Mesenchymal stem cell (in vitro differentiated cells and primary cell): ENCODE results near the gene OGFOD3.

Experiments used
- DNase-seq: peaks from one replicate; pipeline ENCODE4 v3.0.0-alpha.2; 2013
- H2AFZ ChIP-seq: one replicate; pipeline ENCODE4 v1.6.1; 2013; ENCODE audit warnings: low read depth, mild to moderate bottlenecking, control low read depth, inconsistent platforms, low read length, moderate library complexity
- H2AK5ac ChIP-seq: 2 replicates; pipeline ENCODE4 v1.6.1; 2013; ENCODE audit warnings: low read length, moderate library complexity, mild to moderate bottlenecking, inconsistent platforms; ENCODE audit not compliant: severe bottlenecking
- H2BK120ac ChIP-seq: one replicate; pipeline ENCODE4 v1.6.1; 2013; ENCODE audit warnings: low read depth, mild to moderate bottlenecking, inconsistent platforms, low read length, moderate library complexity
- H2BK12ac ChIP-seq, 2 experiments: one replicate each; pipeline ENCODE4 v1.6.1; 2013; ENCODE audit warnings: inconsistent platforms in 2 of 2, low read length in 2 of 2, mild to moderate bottlenecking in 2 of 2, moderate library complexity in 2 of 2, control low read depth in 1 of 2
- H2BK15ac ChIP-seq: one replicate; pipeline ENCODE4 v1.6.1; 2013; ENCODE audit warnings: mild to moderate bottlenecking, low read depth, inconsistent platforms; ENCODE audit not compliant: poor library complexity, severe bottlenecking
- H2BK5ac ChIP-seq: 2 replicates; pipeline ENCODE4 v1.6.1; 2013; ENCODE audit warnings: low read depth, mild to moderate bottlenecking, low read length, control low read depth, inconsistent platforms; ENCODE audit not compliant: poor library complexity, severe bottlenecking
- H3K14ac ChIP-seq, 2 experiments: one replicate each; pipeline ENCODE4 v1.6.1; 2013; ENCODE audit warnings: inconsistent platforms in 2 of 2, low read length in 2 of 2, control low read depth in 1 of 2, mild to moderate bottlenecking in 1 of 2, moderate library complexity in 1 of 2
- H3K18ac ChIP-seq, 2 experiments: one replicate each; pipeline ENCODE4 v1.6.1; 2013; ENCODE audit warnings: inconsistent platforms in 2 of 2, low read length in 2 of 2, control low read depth in 1 of 2, low read depth in 1 of 2, mild to moderate bottlenecking in 1 of 2
- H3K23ac ChIP-seq, 2 experiments: one replicate each; pipeline ENCODE4 v1.6.1; 2013; ENCODE audit warnings: inconsistent platforms in 2 of 2, low read length in 2 of 2, mild to moderate bottlenecking in 2 of 2, moderate library complexity in 2 of 2, control low read depth in 1 of 2
- H3K27ac ChIP-seq: 2 replicates; pipeline ENCODE4 v1.5.1; 2013; ENCODE audit warnings: mild to moderate bottlenecking, moderate library complexity, low read length, control low read depth, inconsistent platforms; ENCODE audit not compliant: poor library complexity, severe bottlenecking
- H3K27me3 ChIP-seq, 2 experiments: 2 replicates each; pipeline versions ENCODE4 v1.6.1 to v1.7.0; 2013; ENCODE audit warnings: low read length in 2 of 2, mild to moderate bottlenecking in 2 of 2, moderate library complexity in 2 of 2, control low read depth in 1 of 2, inconsistent platforms in 1 of 2; ENCODE audit not compliant: control insufficient read depth in 1 of 2, insufficient read depth in 1 of 2
- H3K36me3 ChIP-seq, 2 experiments: 2 replicates each; pipeline versions ENCODE4 v1.6.1 to v1.7.0; 2013; ENCODE audit warnings: low read length in 2 of 2, control low read depth in 1 of 2, inconsistent platforms in 1 of 2, low read depth in 1 of 2, mild to moderate bottlenecking in 1 of 2; ENCODE audit not compliant: insufficient read depth in 2 of 2, control insufficient read depth in 1 of 2
- H3K4ac ChIP-seq, 2 experiments: one replicate each; pipeline ENCODE4 v1.6.1; 2013; ENCODE audit warnings: inconsistent platforms in 2 of 2, low read length in 2 of 2, mild to moderate bottlenecking in 2 of 2, moderate library complexity in 2 of 2, control low read depth in 1 of 2, low read depth in 1 of 2
- H3K4me1 ChIP-seq: 2 replicates; pipeline ENCODE4 v1.6.1; 2013; ENCODE audit warnings: low read depth, low read length, control low read depth; ENCODE audit not compliant: control insufficient read depth, insufficient read depth
- H3K4me2 ChIP-seq: 2 replicates; pipeline ENCODE4 v1.6.1; 2013; ENCODE audit warnings: low read length, mild to moderate bottlenecking, inconsistent platforms; ENCODE audit not compliant: poor library complexity, severe bottlenecking
- H3K4me3 ChIP-seq, 2 experiments: 2 replicates each; pipeline versions ENCODE4 v1.5.1 to v1.7.0; 2013; ENCODE audit warnings: low read length in 2 of 2, mild to moderate bottlenecking in 2 of 2, control low read depth in 1 of 2, low read depth in 1 of 2; ENCODE audit not compliant: insufficient read depth in 1 of 2
- H3K79me1 ChIP-seq: replicated peaks from 2 replicates; pipeline ENCODE4 v1.6.1; 2013; ENCODE audit warnings: mild to moderate bottlenecking, control low read depth, low read length, inconsistent platforms; ENCODE audit not compliant: poor library complexity, severe bottlenecking
- H3K9ac ChIP-seq: 2 replicates; pipeline ENCODE4 v1.7.0; 2013; ENCODE audit warnings: mild to moderate bottlenecking, low read length, moderate library complexity
- H3K9me3 ChIP-seq: 2 replicates; pipeline ENCODE4 v1.7.0; 2013; ENCODE audit warnings: mild to moderate bottlenecking, low read length; ENCODE audit not compliant: control insufficient read depth
- H4K8ac ChIP-seq: one replicate; pipeline ENCODE4 v1.6.1; 2013; ENCODE audit warnings: inconsistent platforms, mild to moderate bottlenecking, low read length, moderate library complexity
- H4K91ac ChIP-seq: one replicate; pipeline ENCODE4 v1.6.1; 2013; ENCODE audit warnings: mild to moderate bottlenecking, low read length, inconsistent platforms
- WGBS: methylation state at CpG from one replicate; pipeline ENCODE4 v1.1.7; 2013; ENCODE audit warnings: mixed read lengths; 5-methylcytosine and 5-hydroxymethylcytosine counted together

Gene OGFOD3

DNA sequence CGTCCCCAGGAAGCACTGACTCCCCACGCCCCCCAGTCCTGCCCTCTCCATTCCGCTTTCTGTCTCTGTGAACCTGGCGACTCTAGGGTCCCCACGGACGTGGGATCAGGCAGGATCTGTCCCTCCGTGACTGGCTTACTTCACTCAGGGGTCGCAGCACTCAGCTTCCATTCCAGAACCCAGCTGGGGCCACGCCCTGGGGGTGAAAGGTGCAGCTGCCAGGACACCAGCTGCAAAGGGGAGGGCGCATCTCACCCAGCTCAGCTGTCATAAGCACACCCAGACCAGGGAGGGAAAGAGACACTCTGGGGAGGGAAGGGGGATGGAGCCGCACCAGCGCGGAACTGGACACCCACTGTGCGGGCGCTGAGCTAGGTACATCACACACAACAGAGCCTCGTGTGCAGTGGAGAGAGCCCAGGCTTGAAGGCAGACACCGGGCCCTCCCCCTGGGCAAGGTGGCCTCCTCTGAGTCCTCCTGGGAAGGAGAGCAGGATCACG, 18.7 kb downstream of the OGFOD3 start:
- peak overlapping the region; percentile 78 for H3K27ac ChIP-seq
- DNase-seq, result no peak
- H2BK5ac ChIP-seq, result no peak overlapping the region
- H4K8ac ChIP-seq, result no peak overlapping the region
- H3K36me3 ChIP-seq, result peaks cover 22 to 28% of the 10 kb centered on the region in 2 experiments
- no peak overlapping the region for H2AFZ ChIP-seq
- no peaks in the 10 kb centered on the region for H3K9me3 ChIP-seq
- H3K4me2 ChIP-seq, result no peak overlapping the region
- H3K23ac ChIP-seq, result no peak overlapping the region
- H3K4ac ChIP-seq, result no peak overlapping the region
- 79% methylated on average over 18 of the region's 18 CpGs for WGBS
- peak overlapping the region; percentile 65 for H3K9ac ChIP-seq
- no peak overlapping the region for H2BK12ac ChIP-seq
- no peak overlapping the region for H2BK15ac ChIP-seq
- peak overlapping the region in 1 of 2 experiments; percentile 56 for H3K4me3 ChIP-seq
- no peaks in the 10 kb centered on the region for H3K79me1 ChIP-seq
- H3K14ac ChIP-seq, result no peak overlapping the region
- H2AK5ac ChIP-seq, result peak overlapping the region; percentile 84
- no peak overlapping the region for H4K91ac ChIP-seq
- no peaks in the 10 kb centered on the region for H3K27me3 ChIP-seq
- H2BK120ac ChIP-seq, result no peak overlapping the region
- H3K18ac ChIP-seq, result no peak overlapping the region
- H3K4me1 ChIP-seq, result peaks cover 51% of the 10 kb centered on the region

- Histone ChIP-seq H3K23ac (no peak overlapping the region), H3K9ac (peak overlapping the region; percentile 65), H3K27ac (peak overlapping the region; percentile 78), H3K79me1 (no peaks in the 10 kb centered on the region), H3K4ac (no peak overlapping the region), H2BK12ac (no peak overlapping the region), H2BK120ac (no peak overlapping the region), H4K8ac (no peak overlapping the region), H2BK5ac (no peak overlapping the region), H2BK15ac (no peak overlapping the region), H3K27me3 (no peaks in the 10 kb centered on the region), H4K91ac (no peak overlapping the region), H3K9me3 (no peaks in the 10 kb centered on the region), H3K4me1 (peaks cover 52% of the 10 kb centered on the region), H3K4me2 (no peak overlapping the region), H3K14ac (no peak overlapping the region), H3K18ac (no peak overlapping the region), H2AFZ (no peak overlapping the region), H2AK5ac (no peak overlapping the region), H3K36me3 (peaks cover 17 to 25% of the 10 kb centered on the region in 2 experiments), H3K4me3 (no peak overlapping the region)
- no peak for DNase-seq
- 89% methylated on average over 13 of the region's 13 CpGs for WGBS
Measured at GRCh38 chr17:82399041-82399441, 19.3 kb downstream of the OGFOD3 start.

- Histone ChIP-seq H3K18ac (no peak overlapping the region), H3K9ac (peak overlapping the region; percentile 55), H3K23ac (no peak overlapping the region), H3K27me3 (no peaks in the 10 kb centered on the region), H3K4me2 (no peak overlapping the region), H2BK120ac (no peak overlapping the region), H2BK12ac (no peak overlapping the region), H3K4me3 (peak overlapping the region in 1 of 2 experiments; percentile 76), H3K14ac (no peak overlapping the region), H2BK15ac (no peak overlapping the region), H4K91ac (no peak overlapping the region), H2AFZ (no peak overlapping the region), H3K27ac (no peak overlapping the region), H2BK5ac (no peak overlapping the region), H3K36me3 (peaks cover 14 to 28% of the 10 kb centered on the region in 2 experiments), H4K8ac (no peak overlapping the region), H2AK5ac (no peak overlapping the region), H3K9me3 (no peaks in the 10 kb centered on the region), H3K4ac (no peak overlapping the region), H3K79me1 (no peaks in the 10 kb centered on the region), H3K4me1 (peaks cover 43% of the 10 kb centered on the region)
- WGBS, result 87% methylated on average over 38 of the region's 38 CpGs
- DNase-seq, result no peak
Measured at GRCh38 chr17:82397449-82398335, 20.7 kb downstream of the OGFOD3 start.

- no peak overlapping the region for H2BK5ac ChIP-seq
- H3K14ac ChIP-seq, result no peak overlapping the region
- H3K4ac ChIP-seq, result no peak overlapping the region
- no peaks in the 10 kb centered on the region for H3K9me3 ChIP-seq
- H3K27me3 ChIP-seq, result no peaks in the 10 kb centered on the region
- H2BK15ac ChIP-seq, result no peak overlapping the region
- no peak overlapping the region for H3K27ac ChIP-seq
- peak overlapping the region; percentile 74 for H3K9ac ChIP-seq
- WGBS, result 65% methylated on average over 14 of the region's 19 CpGs
- no peaks in the 10 kb centered on the region for H3K79me1 ChIP-seq
- no peak overlapping the region for H2BK120ac ChIP-seq
- H2AK5ac ChIP-seq, result no peak overlapping the region
- H2BK12ac ChIP-seq, result no peak overlapping the region
- H3K36me3 ChIP-seq, result peaks cover 19 to 33% of the 10 kb centered on the region in 2 experiments
- DNase-seq, result peak; percentile 26
- no peak overlapping the region for H3K23ac ChIP-seq
- H2AFZ ChIP-seq, result no peak overlapping the region
- H3K4me1 ChIP-seq, result peaks cover 42% of the 10 kb centered on the region
- no peak overlapping the region for H4K91ac ChIP-seq
- no peak overlapping the region for H3K18ac ChIP-seq
- peak overlapping the region in 1 of 2 experiments; percentile 74 for H3K4me3 ChIP-seq
- no peak overlapping the region for H3K4me2 ChIP-seq
- H4K8ac ChIP-seq, result no peak overlapping the region
Measured at GRCh38 chr17:82396601-82397435, 21.6 kb downstream of the OGFOD3 start.
